CD14-positive monocyte (primary cell): ENCODE results near the gene ANKRD13B. TPM values are rescaled to one million over a fixed set of nuclear protein-coding genes. Genes with fewer than 3 reads are reported as not detected.

Experiments
- DNase-seq, 3 donors: peaks; one replicate each; pipeline ENCODE4 v3.0.0-alpha.2; 2011 to 2022
- H2AFZ ChIP-seq: 2 replicates; pipeline ENCODE4 v1.6.0; 2012; ENCODE audit warnings: mild to moderate bottlenecking, low read depth, low read length, inconsistent platforms; ENCODE audit not compliant: insufficient read depth, poor library complexity, severe bottlenecking
- H3K27ac ChIP-seq, 2 donors: 1 replicate in 1 of 2; 2 replicates in 1 of 2; pipeline ENCODE4 v1.5.1; 2012 to 2013; ENCODE audit warnings: low read length in 2 of 2, control low read depth in 1 of 2, inconsistent platforms in 1 of 2, low read depth in 1 of 2, mild to moderate bottlenecking in 1 of 2
- H3K27me3 ChIP-seq, 2 donors: one replicate each; pipeline versions ENCODE4 v1.6.0 to v1.6.1; 2011 to 2013; ENCODE audit warnings: low read length in 2 of 2; ENCODE audit not compliant: control insufficient read depth in 2 of 2, insufficient read depth in 2 of 2
- H3K36me3 ChIP-seq, 2 donors: replicated peaks in 1 of 2; 1 replicate in 1 of 2; 2 replicates in 1 of 2; pipeline versions ENCODE4 v1.5.1 to v1.6.1; 2012 to 2013; ENCODE audit warnings: low read length in 2 of 2, control low read depth in 1 of 2, inconsistent platforms in 1 of 2, mild to moderate bottlenecking in 1 of 2; ENCODE audit not compliant: insufficient read depth in 2 of 2, control insufficient read depth in 1 of 2
- H3K4me1 ChIP-seq, 2 donors: 1 replicate in 1 of 2; 2 replicates in 1 of 2; pipeline versions ENCODE4 v1.5.1 to v1.6.1; 2012 to 2013; ENCODE audit warnings: low read length in 2 of 2, control low read depth in 1 of 2, inconsistent platforms in 1 of 2, mild to moderate bottlenecking in 1 of 2, moderate library complexity in 1 of 2; ENCODE audit not compliant: insufficient read depth in 2 of 2, control insufficient read depth in 1 of 2
- H3K4me2 ChIP-seq: replicated peaks from 2 replicates; pipeline ENCODE3; 2012; ENCODE audit warnings: low read length, moderate library complexity, mild to moderate bottlenecking; ENCODE audit not compliant: poor library complexity, severe bottlenecking; ENCODE audit errors: extremely low read depth
- H3K4me3 ChIP-seq, 3 experiments: fragments of 200-600 bp in 1 of 3; sonication (generic) in 1 of 3; replicated peaks in 1 of 3; 1 replicate in 2 of 3; 2 replicates in 1 of 3; pipeline ENCODE4 v1.5.1; 2011 to 2013; ENCODE audit warnings: low read length in 3 of 3, mild to moderate bottlenecking in 3 of 3, control low read depth in 2 of 3, low read depth in 2 of 3, inconsistent platforms in 1 of 3, moderate library complexity in 1 of 3
- H3K79me2 ChIP-seq: 2 replicates; pipeline ENCODE4 v1.6.0; 2012; ENCODE audit warnings: mild to moderate bottlenecking, control low read depth, inconsistent platforms, low read length, moderate library complexity; ENCODE audit not compliant: insufficient read depth
- H3K9ac ChIP-seq: 2 replicates; pipeline ENCODE4 v1.6.0; 2017; ENCODE audit warnings: low read length, mild to moderate bottlenecking; ENCODE audit not compliant: insufficient read depth, poor library complexity, severe bottlenecking
- H3K9me3 ChIP-seq, 2 donors: replicated peaks in 1 of 2; 1 replicate in 1 of 2; 2 replicates in 1 of 2; pipeline versions ENCODE4 v1.5.1 to v1.6.1; 2012 to 2013; ENCODE audit warnings: low read length in 2 of 2, control low read depth in 1 of 2; ENCODE audit not compliant: control insufficient read depth in 1 of 2, insufficient read depth in 1 of 2
- H4K20me1 ChIP-seq: 2 replicates; pipeline ENCODE4 v1.6.0; 2012; ENCODE audit warnings: mild to moderate bottlenecking, low read length, control low read depth, moderate library complexity; ENCODE audit not compliant: insufficient read depth
- H3K27ac Mint-ChIP-seq, 7 donors: one replicate each; pipeline ENCODE4 v1.8.0; 2020; ENCODE audit warnings: mild to moderate bottlenecking in 7 of 7, mixed read lengths in 7 of 7, moderate library complexity in 6 of 7, inconsistent platforms in 2 of 7
- H3K27me3 Mint-ChIP-seq, 3 donors: one replicate each; pipeline ENCODE4 v1.8.0; 2021 to 2022; ENCODE audit warnings: low read depth in 3 of 3, mild to moderate bottlenecking in 3 of 3, mixed read lengths in 3 of 3, moderate library complexity in 3 of 3, inconsistent platforms in 1 of 3
- H3K36me3 Mint-ChIP-seq, 2 donors: one replicate each; pipeline ENCODE4 v1.8.0; 2020; ENCODE audit warnings: mixed read lengths in 2 of 2, inconsistent platforms in 1 of 2, mild to moderate bottlenecking in 1 of 2
- H3K4me1 Mint-ChIP-seq: one replicate; pipeline ENCODE4 v1.8.0; 2020; ENCODE audit warnings: mild to moderate bottlenecking, mixed read lengths
- H3K4me3 Mint-ChIP-seq, 2 donors: one replicate each; pipeline ENCODE4 v1.8.0; 2020; ENCODE audit warnings: mild to moderate bottlenecking in 2 of 2, mixed read lengths in 2 of 2, moderate library complexity in 1 of 2
- H3K9me3 Mint-ChIP-seq, 7 donors: one replicate each; pipeline ENCODE4 v1.8.0; 2020 to 2022; ENCODE audit warnings: mixed read lengths in 7 of 7, mild to moderate bottlenecking in 6 of 7, moderate library complexity in 6 of 7, inconsistent platforms in 2 of 7
- WGBS: methylation state at CpG from one replicate; pipeline ENCODE4 v1.1.5; 2013; ENCODE audit warnings: missing lambda C conversion rate; ENCODE audit not compliant: insufficient coverage; 5-methylcytosine and 5-hydroxymethylcytosine counted together
- intact Hi-C, 2 donors: fragments of 100-400 bp; cut with micrococcal nuclease; formaldehyde crosslinking; loops; one replicate each; pipeline versions ENCODE4 v1.15.0 to v1.15.1; 2023
- polyA plus RNA-seq, 3 donors: library from polyadenylated mRNA; depleted of rRNA in 1 of 3; unstranded in 2 of 3; stranded (reverse) in 1 of 3; fragments of 300-500 nt in 2 of 3; fragments of >200 nt in 1 of 3; fragmentation: Illumina TruSeq in 2 of 3; gene quantifications; 1 replicate in 2 of 3; 2 replicates in 1 of 3; pipeline ENCODE4 v1.2.3, GENCODE V29; 2012 to 2021
- TF ChIP-seq, protein P1 (sequence below): fragments of 200-600 bp; IDR thresholded peaks from one replicate; pipeline ENCODE4 v1.8.0; 2022; ENCODE audit warnings: antibody characterized with exemption, mild to moderate bottlenecking

Gene ANKRD13B
- polyA plus RNA-seq, 3 donors = 0.37 TPM; not detected in 2

DNA sequence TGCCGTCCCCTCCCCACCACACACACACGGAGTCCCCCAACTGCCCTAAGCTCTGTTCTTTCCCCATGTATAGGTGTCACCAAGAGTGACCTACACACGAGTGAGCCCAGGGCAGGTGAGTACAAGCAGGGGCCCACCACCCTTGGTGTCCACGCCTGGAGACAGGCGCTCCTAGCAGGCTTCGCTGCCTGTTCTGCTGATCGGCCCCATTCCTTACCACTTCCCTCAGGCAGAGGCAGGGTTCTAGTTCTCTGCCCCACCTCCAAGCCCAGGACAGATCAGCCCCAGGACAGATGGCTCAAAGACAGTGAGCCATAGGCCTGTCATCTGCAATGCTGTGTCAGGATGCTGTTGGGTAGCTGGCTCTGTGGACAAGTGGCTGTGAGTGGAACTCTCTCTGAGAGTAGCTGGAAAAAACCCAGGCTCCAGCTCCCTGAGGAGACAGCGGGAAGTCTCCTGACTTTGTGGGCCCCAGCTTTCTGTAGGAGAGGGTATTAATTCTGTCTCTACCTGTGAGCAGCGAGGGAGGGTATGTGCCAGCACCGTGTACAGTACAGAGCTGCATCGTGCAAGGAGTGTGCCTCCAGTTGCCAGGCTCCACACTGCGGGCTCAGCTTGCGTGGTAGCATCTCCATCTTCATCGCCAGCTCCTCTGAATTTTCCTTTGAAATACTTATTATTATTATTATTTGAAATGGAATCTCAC lies 23.5 kb upstream of the ANKRD13B start:
- peaks cover 31% of the 10 kb centered on the region for H3K79me2 ChIP-seq
- H3K4me2 ChIP-seq = peak overlapping the region; percentile 100
- TF ChIP-seq, protein P1, sequence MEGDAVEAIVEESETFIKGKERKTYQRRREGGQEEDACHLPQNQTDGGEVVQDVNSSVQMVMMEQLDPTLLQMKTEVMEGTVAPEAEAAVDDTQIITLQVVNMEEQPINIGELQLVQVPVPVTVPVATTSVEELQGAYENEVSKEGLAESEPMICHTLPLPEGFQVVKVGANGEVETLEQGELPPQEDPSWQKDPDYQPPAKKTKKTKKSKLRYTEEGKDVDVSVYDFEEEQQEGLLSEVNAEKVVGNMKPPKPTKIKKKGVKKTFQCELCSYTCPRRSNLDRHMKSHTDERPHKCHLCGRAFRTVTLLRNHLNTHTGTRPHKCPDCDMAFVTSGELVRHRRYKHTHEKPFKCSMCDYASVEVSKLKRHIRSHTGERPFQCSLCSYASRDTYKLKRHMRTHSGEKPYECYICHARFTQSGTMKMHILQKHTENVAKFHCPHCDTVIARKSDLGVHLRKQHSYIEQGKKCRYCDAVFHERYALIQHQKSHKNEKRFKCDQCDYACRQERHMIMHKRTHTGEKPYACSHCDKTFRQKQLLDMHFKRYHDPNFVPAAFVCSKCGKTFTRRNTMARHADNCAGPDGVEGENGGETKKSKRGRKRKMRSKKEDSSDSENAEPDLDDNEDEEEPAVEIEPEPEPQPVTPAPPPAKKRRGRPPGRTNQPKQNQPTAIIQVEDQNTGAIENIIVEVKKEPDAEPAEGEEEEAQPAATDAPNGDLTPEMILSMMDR = no peak
- H2AFZ ChIP-seq = peak overlapping the region; percentile 97
- peaks cover 28% of the 10 kb centered on the region for H4K20me1 ChIP-seq
- H3K4me1 Mint-ChIP-seq = peaks cover 33% of the 10 kb centered on the region
- peak overlapping the region in 4 of 7 donors; percentile 33 to 46 (median 46) for H3K27ac Mint-ChIP-seq
- peaks cover 32 to 45% of the 10 kb centered on the region in 2 donors for H3K4me1 ChIP-seq
- H3K36me3 Mint-ChIP-seq = peaks cover 20 to 25% of the 10 kb centered on the region in 2 donors
- H3K9ac ChIP-seq = peak overlapping the region; percentile 69
- intact Hi-C loops = loop anchor here (10.0 kb wide), 2 partner anchors 45 to 205 kb away; no protein-coding TSS in a partner anchor
- peaks cover 0 to 7% (median 2%) of the 10 kb centered on the region in 3 donors for H3K27me3 Mint-ChIP-seq
- peak overlapping the region; percentile 76 to 97 (median 87) for H3K4me3 ChIP-seq
- no peak for DNase-seq
- peaks cover 9 to 14% of the 10 kb centered on the region in 2 donors for H3K36me3 ChIP-seq
- H3K9me3 ChIP-seq = no peaks in the 10 kb centered on the region
- peak overlapping the region; percentile 85 to 89 for H3K4me3 Mint-ChIP-seq
- H3K9me3 Mint-ChIP-seq = no peaks in the 10 kb centered on the region
- WGBS = 59% methylated on average over 10 of the region's 14 CpGs
- no peaks in the 10 kb centered on the region for H3K27me3 ChIP-seq
- H3K27ac ChIP-seq = peak overlapping the region; percentile 13 to 69

DNA sequence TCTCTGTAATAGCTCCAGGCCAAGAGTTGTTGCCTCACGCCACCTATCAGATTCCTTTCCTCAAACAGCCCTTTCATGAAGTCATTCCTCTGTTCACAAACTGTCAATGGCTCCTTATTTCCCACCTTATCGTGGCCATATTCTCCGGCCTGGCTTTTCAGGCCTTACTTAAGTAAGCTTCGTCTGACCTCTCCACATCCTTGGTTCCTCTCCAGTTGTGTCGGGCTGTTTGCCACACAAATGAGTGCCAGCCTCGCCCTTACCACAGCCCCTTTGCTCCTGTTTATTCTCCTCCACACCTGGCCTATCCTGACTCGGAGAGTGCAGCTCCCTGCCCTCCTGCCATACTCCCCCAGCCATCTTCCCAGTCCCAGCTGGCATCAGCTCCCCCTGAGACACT lies 22.4 kb upstream of the ANKRD13B start:
- intact Hi-C loops = no loop called here
- H3K4me1 ChIP-seq = peaks cover 24 to 41% of the 10 kb centered on the region in 2 donors
- H3K27ac Mint-ChIP-seq = peak overlapping the region in 1 of 7 donors; percentile 31

More for the DNA sequence above, 22.4 kb upstream of the ANKRD13B start:
- peaks cover 20 to 25% of the 10 kb centered on the region in 2 donors for H3K36me3 ChIP-seq
- H3K27me3 ChIP-seq = no peaks in the 10 kb centered on the region
- H3K9me3 ChIP-seq = no peaks in the 10 kb centered on the region
- Mint-ChIP-seq H3K9me3 (no peaks in the 10 kb centered on the region), H3K27me3 (peaks cover 0 to 7% (median 2%) of the 10 kb centered on the region in 3 donors), H3K4me1 (peaks cover 25% of the 10 kb centered on the region), H3K36me3 (peaks cover 28 to 36% of the 10 kb centered on the region in 2 donors), H3K4me3 (no peak overlapping the region)
- TF ChIP-seq, protein P1 = no peak
- peaks cover 26% of the 10 kb centered on the region for H4K20me1 ChIP-seq
- no peak overlapping the region for H3K27ac ChIP-seq
- WGBS = 90% methylated on average over 7 of the region's 7 CpGs
- H3K4me2 ChIP-seq = no peak overlapping the region
- H2AFZ ChIP-seq = no peak overlapping the region
- H3K79me2 ChIP-seq = peaks cover 20% of the 10 kb centered on the region
- no peak overlapping the region for H3K4me3 ChIP-seq
- no peak overlapping the region for H3K9ac ChIP-seq
- peak in 1 of 3 donors; percentile 2 for DNase-seq
